Activated T-cell treated with anti-CD3 and anti-CD28 coated beads for 24 hours (primary cell): ENCODE measurements around the gene SRXN1.
"Not testable (repeated sequence)": the region's sequence is repeated elsewhere in the genome, so short reads cannot be mapped to it uniquely, and the experiment has no call there.

ENCODE experiments used
- DNase-seq: peaks from one replicate; pipeline ENCODE4 v3.0.0-alpha.2; 2020; ENCODE audit warnings: low read depth

Gene SRXN1

GRCh38 chr20:655726-656624 is 3.0 kb upstream of the SRXN1 start:
- DNase-seq = no peak

- DNase-seq = no peak
Measured at GRCh38 chr20:654417-654750, 1.4 kb upstream of the SRXN1 start.

GRCh38 chr20:653590-654416 is 803 bp upstream of the SRXN1 start:
- no peak for DNase-seq

GRCh38 chr20:652615-653109 is 338 bp downstream of the SRXN1 start:
- DNase-seq = no peak

GRCh38 chr20:651713-652614 is 1.0 kb downstream of the SRXN1 start:
- DNase-seq = no peak

GRCh38 chr20:650954-651353 is 2.0 kb downstream of the SRXN1 start:
- DNase-seq = no peak

- no peak for DNase-seq
Measured at GRCh38 chr20:650281-650680, 2.7 kb downstream of the SRXN1 start.

- no peak for DNase-seq
Measured at GRCh38 chr20:647479-648019, 5.5 kb downstream of the SRXN1 start.

- no peak for DNase-seq
Measured at GRCh38 chr20:646868-647233, 6.1 kb downstream of the SRXN1 start.

- DNase-seq = no peak
Measured at GRCh38 chr20:646107-646867, 6.7 kb downstream of the SRXN1 start.

GRCh38 chr20:645318-646106 is 7.5 kb downstream of the SRXN1 start:
- peak; percentile 58 for DNase-seq

GRCh38 chr20:644692-645317 is 8.2 kb downstream of the SRXN1 start:
- DNase-seq = no peak

GRCh38 chr20:642398-643174 is 10.4 kb downstream of the SRXN1 start:
- no peak for DNase-seq

- DNase-seq = not testable (repeated sequence)
Measured at GRCh38 chr20:642013-642397, 11.0 kb downstream of the SRXN1 start.

GRCh38 chr20:641516-641875 is 11.5 kb downstream of the SRXN1 start:
- no peak for DNase-seq

- no peak for DNase-seq
Measured at GRCh38 chr20:640674-641515, 12.1 kb downstream of the SRXN1 start.

GRCh38 chr20:638579-638978 is 14.4 kb downstream of the SRXN1 start:
- no peak for DNase-seq

- no peak for DNase-seq
Measured at GRCh38 chr20:637559-637958, 15.4 kb downstream of the SRXN1 start.
